ENCODE measurements around the gene IL21.

The IL21 gene

DNA sequence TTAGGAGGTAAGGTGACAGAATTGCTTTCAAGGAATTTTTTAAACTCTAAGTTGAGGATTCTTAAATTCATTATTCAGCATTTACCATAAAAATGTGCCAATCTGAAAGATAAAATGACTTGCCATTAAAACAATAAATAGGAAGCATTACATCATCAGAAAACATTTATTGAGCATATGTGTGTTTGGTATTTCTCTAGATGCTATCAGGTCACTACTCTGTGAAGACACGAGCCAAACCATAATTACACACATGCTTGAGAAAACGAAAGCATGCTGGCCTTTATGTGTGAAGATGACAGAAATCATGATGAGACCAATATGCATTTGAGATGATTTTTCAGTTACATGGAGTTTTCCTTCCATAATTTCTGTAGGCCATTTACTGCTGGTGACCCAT is 12.3 kb upstream of the IL21 start:
- DNase-seq (ENCODE audit: low read depth): no peak

DNA sequence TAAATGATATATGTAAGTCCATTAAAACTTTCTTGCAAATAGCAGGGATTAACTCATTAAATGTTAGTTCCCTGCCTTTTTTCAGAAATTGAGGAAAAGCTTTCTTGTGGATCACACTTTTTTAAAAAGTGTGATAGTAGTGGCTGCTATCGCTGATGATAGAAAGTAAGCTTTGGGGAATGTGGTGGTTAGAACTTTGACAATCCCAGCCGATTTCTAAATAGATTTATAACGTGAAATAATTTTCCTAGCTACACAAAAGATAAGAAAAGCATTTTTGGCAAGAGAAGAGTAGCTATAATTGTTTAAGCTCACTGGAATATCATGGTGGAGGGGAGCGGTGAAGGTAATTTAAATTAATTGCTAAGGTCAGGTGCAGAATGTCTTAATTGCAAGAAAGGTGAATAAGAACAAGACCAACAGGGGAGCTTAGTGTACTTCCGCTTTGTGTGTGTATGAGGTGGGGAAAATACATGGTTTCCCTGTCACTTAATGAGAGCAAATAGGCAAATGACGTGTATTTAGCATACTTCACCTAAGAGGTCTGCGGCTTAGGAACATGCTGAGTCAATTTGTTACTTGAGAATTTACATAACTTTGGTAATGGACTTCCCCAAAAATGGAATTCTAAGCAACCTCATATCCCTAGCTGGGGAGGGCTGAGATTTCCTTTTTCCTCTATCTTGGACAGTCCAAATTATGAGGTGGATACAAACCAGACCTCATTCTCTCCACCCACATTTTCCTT is 11.7 kb upstream of the IL21 start:
- no peak for DNase-seq (ENCODE audit: low read depth)

DNA sequence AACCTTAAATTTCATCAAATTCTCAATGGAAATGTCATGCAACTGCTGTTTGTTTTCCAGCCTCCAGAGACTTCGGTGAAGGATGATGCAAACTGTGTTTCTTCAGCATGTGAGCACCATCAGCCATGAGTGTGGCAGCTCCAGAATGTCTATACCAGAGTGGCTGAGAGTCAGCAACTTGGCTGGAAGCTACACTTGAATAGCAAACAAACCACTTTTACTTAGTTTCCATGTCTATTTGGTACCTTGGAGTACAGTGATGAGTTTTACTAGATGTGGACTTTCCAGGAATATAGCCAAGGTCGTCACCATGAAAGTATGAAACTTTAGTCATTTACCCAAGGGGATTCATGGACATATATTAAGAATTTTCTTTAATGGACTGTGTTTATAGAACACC is 4.3 kb upstream of the IL21 start:
- DNase-seq (ENCODE audit: low read depth): no peak

DNA sequence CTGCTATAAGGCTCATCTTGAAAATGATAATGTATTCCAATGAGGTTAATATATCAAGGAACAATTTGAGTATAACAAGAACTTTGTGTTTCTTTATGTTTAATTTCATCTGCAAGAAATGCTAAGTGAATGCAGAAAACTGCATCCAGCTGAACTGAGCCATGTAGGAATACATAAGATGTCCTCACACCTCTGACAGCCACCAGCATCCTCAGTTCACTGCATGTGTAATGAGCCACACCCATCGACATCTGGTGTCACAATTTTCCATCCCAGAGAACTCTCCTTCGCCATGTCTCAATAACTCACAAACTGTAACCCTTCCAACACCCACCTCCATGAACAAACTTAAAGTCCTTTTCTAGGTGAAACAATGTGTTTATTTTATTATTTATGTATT is 3.3 kb upstream of the IL21 start:
- no peak for DNase-seq (ENCODE audit: low read depth)

DNA sequence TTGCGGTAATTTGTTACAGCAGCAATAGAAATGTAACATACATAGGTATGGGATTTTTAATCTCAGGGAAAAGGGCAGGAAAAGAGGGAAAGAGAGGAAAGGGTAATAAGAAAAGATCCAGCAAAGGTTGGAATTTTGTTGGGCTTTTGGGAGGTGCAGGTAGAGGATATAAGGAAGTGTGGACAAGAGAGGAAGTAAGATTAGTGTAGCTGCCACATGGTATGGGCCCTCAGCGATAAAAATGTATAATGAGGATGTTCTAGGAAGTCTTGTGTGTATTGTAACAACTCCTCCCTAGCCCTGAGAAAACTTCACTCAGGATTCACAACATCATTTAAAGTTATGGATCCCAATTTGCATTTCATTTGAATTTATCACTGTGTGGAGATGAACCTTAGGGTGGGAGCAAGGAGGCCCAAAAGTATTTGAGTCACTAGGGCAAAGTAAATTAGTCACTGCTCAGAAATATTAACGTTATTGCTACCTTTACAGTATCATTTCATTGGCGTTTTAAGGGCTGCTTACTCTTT is 2.8 kb upstream of the IL21 start:
- DNase-seq (ENCODE audit: low read depth): no peak

DNA sequence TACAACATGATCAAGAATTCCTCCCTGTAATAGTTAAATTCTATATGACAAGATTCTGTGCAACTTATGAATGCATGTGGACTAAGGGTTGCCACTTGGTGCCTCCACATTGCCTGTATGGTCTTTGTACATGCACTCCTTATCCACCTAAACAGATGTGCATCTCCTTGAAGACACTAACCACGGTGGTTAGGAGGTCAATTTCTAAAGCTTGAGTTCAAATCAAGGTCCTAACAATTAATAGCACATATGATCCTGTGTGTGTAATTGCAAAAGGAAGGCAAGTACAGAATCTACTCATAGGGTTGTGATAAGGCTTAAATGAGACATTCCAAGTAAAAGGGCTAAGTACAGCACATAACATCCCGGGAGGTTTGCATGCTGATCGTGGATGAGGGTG is 1.5 kb upstream of the IL21 start:
- no peak for DNase-seq (ENCODE audit: low read depth)

DNA sequence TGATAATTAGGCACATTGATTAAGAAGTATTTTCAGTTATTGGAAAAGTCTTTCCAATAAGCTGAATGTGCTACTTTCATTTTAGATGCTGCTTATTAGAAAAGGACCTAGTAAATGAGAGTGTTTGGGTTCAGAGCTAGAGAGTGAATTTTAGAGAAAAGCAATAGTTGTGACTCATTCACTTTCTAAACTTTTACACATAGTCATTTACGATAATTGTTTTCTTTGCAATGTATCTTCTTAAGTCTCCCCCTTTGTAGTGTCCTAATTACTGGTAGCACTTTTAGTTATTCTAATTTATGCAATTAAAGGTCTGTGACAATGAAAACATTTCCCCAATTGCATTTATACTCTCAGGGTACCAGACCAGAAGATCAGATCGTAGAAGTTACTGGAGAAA is 1.3 kb downstream of the IL21 start:
- no peak for DNase-seq (ENCODE audit: low read depth)

DNA sequence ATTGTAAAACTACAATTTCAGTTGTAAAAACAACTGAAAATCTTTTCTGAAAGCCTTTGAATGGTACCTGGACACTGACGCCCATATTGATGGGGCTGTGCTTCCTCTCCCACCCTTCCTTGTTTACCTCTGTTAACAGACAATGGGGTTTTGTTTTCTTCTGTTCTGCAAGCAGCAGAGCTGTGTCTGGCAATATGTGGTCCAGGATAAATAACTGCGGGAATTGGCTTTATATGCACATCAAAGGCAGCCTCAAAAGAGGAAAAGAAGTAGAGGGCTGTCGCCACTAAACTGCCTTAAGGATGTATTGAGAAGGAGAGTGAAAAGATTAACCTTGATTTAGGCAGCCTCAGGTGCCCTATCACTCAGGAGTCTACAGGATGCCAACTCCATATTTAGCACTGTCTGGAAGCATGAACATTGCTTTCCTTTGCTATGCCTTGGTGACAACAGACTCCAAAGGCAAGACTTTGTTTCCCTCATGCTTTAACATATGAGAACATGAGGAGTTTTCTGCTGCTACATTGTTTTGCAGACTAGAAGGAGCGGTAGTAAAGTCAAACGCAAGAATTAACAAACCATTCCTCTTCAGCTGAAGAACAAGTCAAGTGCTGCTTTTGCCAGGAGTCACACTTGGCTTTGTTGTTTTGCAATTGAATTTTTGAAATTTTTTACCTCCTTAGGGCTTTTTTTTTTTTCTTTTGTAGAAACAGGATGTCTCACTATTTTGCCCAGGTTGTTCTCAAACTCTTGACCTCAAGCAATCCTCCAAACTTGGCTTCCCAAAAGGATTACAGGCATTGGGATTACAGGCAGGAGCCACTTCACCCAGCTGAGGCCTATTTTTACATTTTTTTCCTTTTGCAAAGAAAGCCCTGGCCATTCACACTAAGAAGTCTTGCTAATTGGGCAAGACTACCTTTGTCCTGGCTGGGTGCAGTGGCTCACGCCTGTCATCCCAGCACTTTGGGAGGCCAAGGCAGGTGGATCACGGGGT is 3.0 kb downstream of the IL21 start:
- DNase-seq (ENCODE audit: low read depth): no peak

DNA sequence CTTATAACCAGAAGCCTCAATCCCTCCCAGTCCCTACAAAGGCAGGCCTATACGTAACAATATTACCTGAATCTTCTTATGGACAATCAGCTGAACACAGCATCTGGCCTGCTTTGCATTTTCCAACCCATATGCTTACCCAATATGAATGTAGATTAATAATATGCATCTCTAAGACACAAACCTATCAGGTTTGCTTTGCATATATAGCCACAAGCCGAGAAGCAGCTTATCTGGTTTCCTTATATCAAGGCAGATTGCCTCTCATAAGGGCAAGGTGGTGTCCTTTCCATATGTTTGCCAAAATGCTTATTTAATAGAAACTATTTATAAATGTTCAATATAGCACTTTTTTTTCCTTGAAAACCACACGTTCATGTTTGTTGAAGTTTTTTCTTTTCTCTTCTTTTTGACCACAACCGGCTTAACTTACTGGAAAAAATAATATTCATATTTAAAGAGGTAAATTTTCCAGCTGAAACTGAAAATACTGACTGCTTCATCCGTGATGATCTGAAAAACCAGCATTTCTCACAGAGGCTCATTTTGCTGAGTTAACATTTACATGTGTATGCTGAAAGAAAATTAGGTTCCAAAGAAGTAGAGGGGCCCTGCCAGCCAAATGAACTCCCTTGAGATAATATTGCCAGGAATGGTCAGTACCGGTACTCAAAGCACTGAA is 3.8 kb downstream of the IL21 start:
- no peak for DNase-seq (ENCODE audit: low read depth)

DNA sequence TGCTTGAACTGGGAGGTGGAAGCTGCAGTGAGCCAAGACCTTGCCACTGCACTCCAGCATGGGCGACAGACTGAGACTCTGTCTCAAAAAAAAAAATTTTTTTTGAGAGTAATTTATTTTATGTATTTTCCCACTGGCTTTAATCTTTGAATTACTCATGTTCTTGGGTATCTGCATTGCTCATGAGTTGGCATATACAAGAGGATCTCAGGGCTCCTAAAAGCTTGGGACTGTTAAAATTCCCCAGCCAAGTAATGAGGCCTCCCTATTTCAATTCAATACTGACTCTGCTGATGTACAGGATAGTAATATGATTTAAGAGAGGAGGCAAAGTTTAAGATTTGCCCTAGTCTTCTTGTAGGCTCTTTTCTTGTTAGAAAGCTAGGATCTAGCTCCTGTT is 6.2 kb downstream of the IL21 start:
- no peak for DNase-seq (ENCODE audit: low read depth)

DNA sequence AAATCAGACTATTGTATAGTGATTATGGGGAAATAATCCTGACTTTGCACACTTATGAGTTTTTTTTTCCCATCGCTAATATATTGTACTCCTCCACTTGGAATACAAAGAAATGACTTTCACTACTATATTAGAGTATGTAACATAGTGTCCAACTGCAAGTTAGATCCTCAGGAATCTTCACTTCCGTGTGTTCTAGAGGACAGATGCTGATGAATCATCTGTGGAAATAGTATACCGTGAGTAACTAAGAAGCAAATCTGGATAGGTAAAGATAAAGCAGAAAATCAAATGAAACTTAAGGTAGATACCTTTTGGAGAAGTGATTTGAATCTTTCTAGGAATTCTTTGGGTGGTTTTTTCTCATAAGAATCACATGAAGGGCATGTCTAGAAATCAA is 8.3 kb downstream of the IL21 start:
- DNase-seq (ENCODE audit: low read depth): no peak

DNA sequence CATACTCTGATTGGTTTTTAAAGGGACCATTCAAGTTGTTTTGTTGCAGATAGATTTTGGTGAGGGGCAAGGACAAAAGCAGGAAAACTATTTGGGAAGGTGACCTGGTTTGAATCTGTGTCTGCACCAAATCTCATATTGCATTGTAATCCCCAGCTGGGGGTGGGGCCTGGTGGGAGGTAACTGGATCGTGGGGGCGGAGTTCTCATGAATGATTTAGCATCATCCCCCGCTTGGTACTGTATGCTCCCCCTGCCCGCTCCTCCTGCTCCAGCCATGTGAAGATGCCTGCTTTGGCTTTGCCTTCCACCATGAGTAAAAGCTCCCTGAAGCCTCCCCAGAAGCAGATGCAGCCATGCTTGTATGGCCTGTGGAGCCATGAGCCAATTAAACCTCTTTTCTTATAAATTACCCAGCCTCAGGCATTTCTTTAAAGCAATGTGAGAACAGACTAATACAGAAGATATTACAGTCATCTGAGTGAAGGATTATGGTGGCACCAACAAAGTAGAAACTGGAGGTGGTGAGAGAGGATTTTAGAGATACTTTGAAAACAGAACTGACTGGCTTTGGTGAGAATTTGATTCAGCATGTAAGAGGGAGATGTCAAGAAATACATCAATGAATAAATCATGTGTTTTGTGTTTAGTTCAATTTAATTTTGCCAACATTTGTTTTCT is 14.4 kb downstream of the IL21 start:
- no peak for DNase-seq (ENCODE audit: low read depth)

DNA sequence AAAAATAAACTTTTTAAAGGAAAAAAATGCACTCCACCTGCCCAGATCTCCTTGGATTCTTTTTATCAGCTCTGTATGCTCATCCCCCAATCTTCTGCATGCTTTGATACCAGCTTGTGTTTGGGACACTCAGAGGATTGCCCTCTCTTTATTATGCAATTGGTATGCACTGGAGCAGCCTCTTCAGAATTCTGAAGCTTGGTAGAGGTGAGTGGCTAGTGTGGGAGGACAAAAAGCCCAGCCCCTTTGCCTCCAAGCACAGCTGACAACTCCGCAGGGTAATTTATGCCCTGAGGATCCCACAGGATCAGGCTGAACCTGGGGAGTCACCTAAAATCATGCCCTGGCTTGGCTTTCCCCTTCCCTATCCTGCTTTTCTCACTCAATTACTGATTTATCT is 16.7 kb downstream of the IL21 start:
- no peak for DNase-seq (ENCODE audit: low read depth)

DNA sequence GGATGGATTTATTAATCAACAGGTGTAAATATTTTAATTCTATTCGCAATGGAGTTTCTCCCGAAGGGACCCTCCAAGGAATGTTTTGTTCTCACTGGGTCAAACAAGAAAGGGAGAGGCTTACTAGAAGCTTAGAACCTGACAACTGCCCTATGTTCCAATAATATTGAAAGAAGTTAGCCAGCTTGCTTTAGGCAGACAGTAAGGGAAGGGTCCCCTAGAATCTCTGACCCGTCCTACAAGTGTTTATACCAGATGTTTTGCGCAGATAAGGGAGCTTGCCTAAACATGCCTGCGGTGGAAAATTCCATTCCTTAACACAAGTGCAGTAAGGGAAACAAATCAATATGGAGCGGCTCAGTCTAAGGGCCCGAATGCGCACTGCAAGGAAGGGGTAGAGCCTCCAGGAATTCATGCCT is 17.7 kb downstream of the IL21 start:
- no peak for DNase-seq (ENCODE audit: low read depth)

DNA sequence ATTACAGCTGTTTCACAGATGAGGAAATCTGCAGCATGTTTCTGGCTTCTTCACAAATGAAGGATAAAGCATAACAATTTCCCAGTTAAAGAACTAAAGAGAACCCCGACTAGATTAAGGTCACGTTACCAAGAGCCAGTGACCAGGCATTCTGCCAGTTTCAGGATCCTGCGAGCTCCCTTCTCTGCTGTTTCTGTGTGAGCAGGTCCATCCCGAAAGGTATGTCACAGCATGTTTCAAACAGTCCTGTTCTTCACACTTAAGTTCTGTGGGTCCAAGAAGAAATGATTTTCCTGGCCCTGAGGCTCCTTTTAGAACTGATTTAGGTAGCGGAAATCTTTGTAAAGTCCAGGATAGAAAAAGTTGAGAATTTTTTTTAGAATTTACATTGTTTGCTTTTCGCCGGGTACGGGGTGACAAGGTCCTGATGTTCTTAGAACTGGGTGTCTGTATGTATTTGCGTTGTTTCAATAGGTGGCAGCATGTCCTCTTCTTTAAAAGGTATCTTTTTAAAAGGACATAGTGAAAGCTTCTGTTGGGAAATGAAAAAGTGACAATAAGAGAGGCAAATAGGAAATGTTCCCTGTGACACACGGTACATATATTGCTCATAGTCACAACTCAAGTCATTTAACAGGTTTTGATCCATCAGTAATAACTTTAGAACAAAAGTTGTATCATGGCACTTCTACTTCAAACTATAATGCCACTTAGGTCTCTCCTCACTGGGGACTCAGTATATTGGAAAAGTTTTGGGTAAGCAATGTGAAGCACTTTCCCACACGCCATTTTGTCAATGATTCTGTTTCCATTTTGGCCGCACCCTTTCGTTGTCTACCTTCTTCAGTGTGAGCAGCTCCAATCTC is 18.4 kb downstream of the IL21 start:
- DNase-seq (ENCODE audit: low read depth): no peak

DNA sequence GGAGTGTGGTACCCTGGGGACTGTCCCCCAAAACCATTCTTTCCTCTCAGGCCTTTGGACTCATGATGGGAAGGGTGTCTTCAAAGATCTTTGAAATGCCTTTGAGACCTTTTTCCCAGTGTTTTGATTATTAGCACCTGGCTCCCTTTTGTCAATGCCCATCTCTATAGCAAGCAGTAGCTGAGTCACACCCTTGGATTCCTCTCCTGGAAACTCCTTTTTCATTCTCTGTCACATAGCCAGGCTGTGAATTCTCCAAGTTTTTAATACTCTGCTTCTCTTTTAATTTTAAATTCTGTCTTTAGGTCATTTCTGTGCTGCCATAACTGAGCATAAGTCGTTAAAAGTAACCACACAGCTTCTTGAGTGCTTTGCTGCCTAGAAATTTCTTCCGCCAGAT is 29.7 kb downstream of the IL21 start:
- DNase-seq (ENCODE audit: low read depth): no peak

DNA sequence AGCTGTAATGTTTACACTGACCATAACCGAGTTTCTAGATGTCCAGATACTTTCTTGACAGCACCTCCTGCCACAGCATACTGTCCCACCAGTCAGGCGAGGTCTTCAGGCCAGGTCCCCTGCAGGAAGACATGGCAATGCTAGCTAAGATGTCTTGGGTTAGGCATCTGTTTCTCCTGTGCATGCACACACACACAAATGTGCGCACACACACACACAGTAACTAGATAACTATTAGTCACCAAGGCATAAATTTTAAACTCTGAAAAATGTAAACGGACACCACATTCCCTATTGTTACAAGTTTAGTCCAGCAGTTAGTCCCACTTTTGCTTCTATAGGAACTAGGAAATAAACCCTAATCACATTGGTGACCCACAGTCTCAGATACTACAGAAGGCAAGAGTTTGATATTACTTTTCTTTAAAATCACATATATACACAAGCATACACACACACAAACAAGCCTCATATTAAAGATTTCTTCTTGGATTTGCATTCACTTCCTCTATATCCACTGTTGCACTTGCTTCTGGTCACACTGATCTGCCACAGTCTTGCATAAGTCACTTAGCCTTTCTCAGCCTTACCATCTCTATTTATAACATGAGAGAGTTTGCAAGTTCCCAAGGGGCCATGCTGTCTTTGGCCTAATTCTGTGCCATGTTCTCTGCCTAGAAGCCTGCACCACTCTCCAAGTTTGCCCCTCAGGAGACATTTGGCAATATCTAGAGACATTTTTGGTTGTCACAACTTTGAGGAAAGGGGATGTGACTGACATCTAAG is 32.2 kb downstream of the IL21 start:
- DNase-seq (ENCODE audit: low read depth): no peak

DNA sequence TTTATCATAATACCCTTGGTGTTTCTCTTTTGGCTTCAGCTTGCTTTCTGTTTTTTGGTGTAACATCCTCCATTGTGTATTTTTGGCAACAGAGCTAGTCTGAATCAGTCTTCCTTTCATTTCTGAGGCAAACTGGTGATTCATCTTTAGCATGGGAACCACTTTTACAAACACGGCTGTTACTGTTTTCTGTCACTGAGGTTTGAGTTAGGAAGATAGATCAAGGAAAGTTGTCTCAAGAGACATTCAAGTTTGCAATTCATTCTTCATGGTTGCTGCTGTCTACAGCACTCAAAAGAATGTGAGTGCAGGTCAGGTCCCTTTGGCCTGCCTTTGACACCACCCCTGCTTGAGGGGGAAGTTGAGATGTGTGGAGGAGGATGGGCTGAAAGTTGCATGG is 36.3 kb downstream of the IL21 start:
- no peak for DNase-seq (ENCODE audit: low read depth)

DNA sequence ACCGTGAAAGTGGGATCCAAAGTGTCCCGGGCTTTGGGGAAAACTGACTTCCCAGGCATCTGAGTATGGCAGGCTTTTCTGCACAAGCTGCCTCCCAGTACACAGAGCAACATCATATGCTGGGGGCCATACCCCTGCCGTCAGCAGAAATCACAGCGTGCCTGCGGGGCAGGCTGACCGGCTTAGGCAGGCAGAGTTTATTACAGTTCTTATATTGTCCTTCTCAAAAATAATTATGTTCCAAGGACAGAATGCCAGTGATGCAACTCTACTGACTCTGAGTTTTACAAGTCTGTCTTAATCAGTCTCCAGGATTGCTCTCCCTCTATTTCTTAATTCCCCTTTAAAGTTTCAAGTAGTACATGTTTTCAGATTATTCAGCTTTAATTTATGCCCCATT is 37.0 kb downstream of the IL21 start:
- no peak for DNase-seq (ENCODE audit: low read depth)

Measured in activated T-helper 1 cell treated with Interleukin-2 at 50 U/mL for 16 hours (primary cell).